Mucosa of descending colon (tissue), 3 donors: ENCODE data around the gene LMOD3. TPM values are rescaled to one million over a fixed set of nuclear protein-coding genes. Genes with fewer than 3 reads are reported as not detected.

Experiments
- ATAC-seq: fragments of 200-7000 bp; cut with Tn5 transposase; one replicate; pipeline ENCODE4 v1.9.1; 2020; ENCODE audit warnings: mild to moderate bottlenecking, moderate library complexity
- DNase-seq, 3 donors: peaks; one replicate each; pipeline ENCODE4 v3.0.0-alpha.2; 2020
- H3K36me3 ChIP-seq: fragments of 200-600 bp; one replicate; pipeline ENCODE4 v1.8.0; 2021; ENCODE audit warnings: low read depth, mild to moderate bottlenecking
- H3K4me1 ChIP-seq: fragments of 200-600 bp; one replicate; pipeline ENCODE4 v1.8.0; 2021; ENCODE audit warnings: low read depth, mild to moderate bottlenecking
- H3K4me3 ChIP-seq: fragments of 200-600 bp; one replicate; pipeline ENCODE4 v1.8.0; 2021; ENCODE audit warnings: mild to moderate bottlenecking
- H3K9me3 ChIP-seq: fragments of 200-600 bp; one replicate; pipeline ENCODE4 v1.8.0; 2021; ENCODE audit warnings: mild to moderate bottlenecking
- CTCF ChIP-seq: fragments of 200-600 bp; IDR thresholded peaks from one replicate; pipeline ENCODE4 v1.8.0; 2022; ENCODE audit warnings: antibody characterized with exemption, mild to moderate bottlenecking
- intact Hi-C, 2 donors: fragments of 100-400 bp; cut with DNase I in 1 of 2; cut with micrococcal nuclease in 1 of 2; formaldehyde crosslinking; loops; one replicate each; pipeline versions ENCODE4 v1.11.0 to v1.11.1; 2022; cut with DNase I, micrococcal nuclease
- total RNA-seq, 3 donors: library from RNA; stranded (reverse); fragmentation: NEBNext Ultra II Directional in 2 of 3; extraction: Animal tissue kit (Norgen Biotek cat#: 25700) in 2 of 3; gene quantifications; one replicate each; pipeline versions ENCODE4 v1.2.1 to v1.2.4, GENCODE V29; 2021 to 2023
- donor health status: DM: no; HTN: no; CAD: no; lungs with moderate emphysema.
- donor health status: DM: no; HTN: no; CAD: no.
- donor health status: DM: no; HTN: yes; CAD: no.

Gene LMOD3
- total RNA-seq, 3 donors from 2014 or later = 0.13 to 0.34 TPM; not detected in 1

DNA sequence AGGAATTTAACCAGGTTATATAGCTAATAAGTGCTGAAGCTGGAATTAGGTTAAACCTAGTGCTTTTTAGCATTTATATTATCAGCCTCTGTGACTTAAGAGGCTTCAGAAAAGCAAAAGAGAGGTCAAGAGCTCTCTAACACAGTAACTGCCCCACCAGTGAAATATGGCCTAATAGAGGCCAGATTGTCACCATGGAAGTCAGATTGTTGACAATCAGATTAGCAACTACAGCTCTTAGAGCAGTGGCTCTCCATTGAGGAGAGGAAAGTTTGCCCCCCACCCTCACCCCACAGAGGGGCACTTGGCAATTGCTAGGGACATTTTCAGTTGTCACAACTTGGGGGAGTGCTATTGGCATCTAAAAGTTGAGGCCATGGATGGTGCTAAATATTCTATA, 23.3 kb upstream of the LMOD3 start:
- H3K36me3 ChIP-seq = no peaks in the 10 kb centered on the region
- H3K4me3 ChIP-seq = no peak overlapping the region
- intact Hi-C loops = no loop called here
- TF ChIP-seq CTCF = no peak
- DNase-seq (no peak), ATAC-seq (no peak)
- H3K9me3 ChIP-seq = no peaks in the 10 kb centered on the region
- no peaks in the 10 kb centered on the region for H3K4me1 ChIP-seq

DNA sequence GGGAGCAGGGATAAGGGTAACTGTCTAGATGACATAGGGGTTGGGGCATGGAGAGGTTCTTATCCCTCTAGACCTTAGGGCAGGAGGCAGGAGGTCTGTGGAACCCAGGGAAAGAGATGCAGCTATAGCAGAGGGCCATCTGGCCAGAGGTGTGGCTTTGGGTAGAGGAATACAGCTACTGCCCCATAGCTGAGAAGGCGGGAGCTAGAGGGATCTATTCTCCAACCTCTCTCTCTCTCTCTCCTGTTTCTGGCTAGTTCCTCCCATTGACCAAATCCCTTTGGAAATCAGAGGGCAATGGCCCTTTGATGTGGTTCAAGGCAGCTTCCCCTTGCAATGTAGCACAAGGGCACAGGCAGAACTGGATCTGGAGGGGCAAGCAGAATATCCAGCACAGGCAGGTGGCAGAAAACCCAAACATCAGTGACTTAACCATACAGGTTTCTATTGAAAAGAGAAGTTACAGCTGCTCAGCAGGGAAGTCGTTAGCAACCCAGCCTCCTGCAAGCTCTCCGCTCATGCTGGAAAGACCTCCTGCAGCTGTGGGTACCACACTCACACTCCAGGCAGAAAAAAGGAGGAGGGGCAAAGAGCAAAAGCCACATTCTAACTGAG, 22.3 kb upstream of the LMOD3 start:
- Histone ChIP-seq H3K36me3 (no peaks in the 10 kb centered on the region), H3K4me1 (no peaks in the 10 kb centered on the region), H3K4me3 (no peak overlapping the region), H3K9me3 (no peaks in the 10 kb centered on the region)
- ATAC-seq (no peak), DNase-seq (no peak)
- no peak for TF ChIP-seq CTCF
- intact Hi-C loops = no loop called here

- Histone ChIP-seq H3K9me3 (no peaks in the 10 kb centered on the region), H3K4me3 (no peak overlapping the region), H3K36me3 (no peaks in the 10 kb centered on the region), H3K4me1 (no peaks in the 10 kb centered on the region)
- intact Hi-C loops = no loop called here
- TF ChIP-seq CTCF = no peak
- DNase-seq (no peak), ATAC-seq (no peak)
Observed at GRCh38 chr3:69143612-69144011, 21.2 kb upstream of the LMOD3 start.

GRCh38 chr3:69142797-69143454, 20.5 kb upstream of the LMOD3 start:
- Histone ChIP-seq H3K4me3 (no peak overlapping the region), H3K4me1 (no peaks in the 10 kb centered on the region), H3K9me3 (no peaks in the 10 kb centered on the region), H3K36me3 (no peaks in the 10 kb centered on the region)
- no peak for DNase-seq
- intact Hi-C loops = no loop called here
- no peak for ATAC-seq
- TF ChIP-seq CTCF = no peak

DNA sequence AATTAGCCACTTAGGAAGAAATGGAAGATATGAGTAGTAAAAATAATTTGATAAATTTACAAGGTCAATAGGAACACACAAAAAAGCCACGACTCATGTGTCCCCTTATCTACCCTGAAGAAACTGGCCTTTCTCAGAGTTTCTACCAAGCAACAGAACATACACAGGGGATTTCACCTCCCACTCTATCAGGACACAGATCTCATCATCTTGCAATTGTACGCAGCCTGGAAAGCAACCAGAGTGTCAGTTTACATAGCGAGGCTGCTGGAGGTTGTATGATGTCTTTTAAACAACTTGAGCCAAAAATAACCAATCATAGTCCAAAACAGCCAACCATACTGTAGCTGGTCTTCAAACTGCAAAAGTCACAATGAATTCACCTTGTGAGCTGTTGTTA, 19.7 kb upstream of the LMOD3 start:
- no peak for TF ChIP-seq CTCF
- Histone ChIP-seq H3K4me1 (no peaks in the 10 kb centered on the region), H3K4me3 (no peak overlapping the region), H3K36me3 (no peaks in the 10 kb centered on the region), H3K9me3 (no peaks in the 10 kb centered on the region)
- intact Hi-C loops = no loop called here
- DNase-seq = no peak
- ATAC-seq = no peak
